Brain pericyte (primary cell): ENCODE measurements around the gene PLEKHS1.

Experiments
- DNase-seq: peaks from one replicate; pipeline ENCODE4 v3.0.0-alpha.2; 2012; ENCODE audit warnings: low read depth, low spot score

The PLEKHS1 gene

GRCh38 chr10:113751181-113751732 lies at the start of gene PLEKHS1:
Gene PLEKHS1 (plus strand): TSS chr10:113751682. CDS start chr10:113755278, 3,596 bp downstream.
- no peak for DNase-seq

GRCh38 chr10:113704637-113705343 lies 46.7 kb upstream of the PLEKHS1 start:
- no peak for DNase-seq

- no peak for DNase-seq
Observed at GRCh38 chr10:113705344-113705652, 46.2 kb upstream of the PLEKHS1 start.

GRCh38 chr10:113706623-113707022 lies 44.9 kb upstream of the PLEKHS1 start:
- no peak for DNase-seq

- DNase-seq = no peak
Observed at GRCh38 chr10:113708640-113709039, 42.8 kb upstream of the PLEKHS1 start.

GRCh38 chr10:113709221-113709838 lies 42.2 kb upstream of the PLEKHS1 start:
- DNase-seq = peak; percentile 57

GRCh38 chr10:113711142-113711541 lies 40.3 kb upstream of the PLEKHS1 start:
- no peak for DNase-seq

- no peak for DNase-seq
Observed at GRCh38 chr10:113712024-113712423, 39.5 kb upstream of the PLEKHS1 start.

- DNase-seq = no peak
Observed at GRCh38 chr10:113712755-113713639, 38.5 kb upstream of the PLEKHS1 start.

GRCh38 chr10:113713640-113713982 lies 37.9 kb upstream of the PLEKHS1 start:
- DNase-seq = no peak

- DNase-seq = no peak
Observed at GRCh38 chr10:113716109-113716910, 35.2 kb upstream of the PLEKHS1 start.

- no peak for DNase-seq
Observed at GRCh38 chr10:113718969-113719822, 32.3 kb upstream of the PLEKHS1 start.

GRCh38 chr10:113720386-113720785 lies 31.1 kb upstream of the PLEKHS1 start:
- DNase-seq = peak; percentile 46

GRCh38 chr10:113732160-113732881 lies 19.2 kb upstream of the PLEKHS1 start:
- DNase-seq = no peak

- no peak for DNase-seq
Observed at GRCh38 chr10:113732966-113733365, 18.5 kb upstream of the PLEKHS1 start.

GRCh38 chr10:113733635-113734034 lies 17.8 kb upstream of the PLEKHS1 start:
- DNase-seq = no peak

GRCh38 chr10:113735913-113736312 lies 15.6 kb upstream of the PLEKHS1 start:
- no peak for DNase-seq

- DNase-seq = no peak
Observed at GRCh38 chr10:113736576-113736975, 14.9 kb upstream of the PLEKHS1 start.

GRCh38 chr10:113739031-113739430 lies 12.5 kb upstream of the PLEKHS1 start:
- no peak for DNase-seq

- DNase-seq = no peak
Observed at GRCh38 chr10:113739577-113739976, 11.9 kb upstream of the PLEKHS1 start.
